Bone marrow (tissue), 2 donors: ENCODE measurements around the gene ASAP2.

Source experiments
- DNase-seq, 2 donors: peaks; one replicate each; lab custom pipeline; 2025; lab: John Stamatoyannopoulos, UW

ASAP2 gene

GRCh38 chr2:9297156-9297555 lies 90.5 kb downstream of the ASAP2 start:
- no peak for DNase-seq

GRCh38 chr2:9297807-9298206 lies 91.2 kb downstream of the ASAP2 start:
- DNase-seq: no peak

- no peak for DNase-seq
Observed at GRCh38 chr2:9298583-9298982, 92.0 kb downstream of the ASAP2 start.

GRCh38 chr2:9299161-9300100 lies 92.8 kb downstream of the ASAP2 start:
- DNase-seq: no peak

GRCh38 chr2:9300214-9300613 lies 93.6 kb downstream of the ASAP2 start:
- no peak for DNase-seq

GRCh38 chr2:9300829-9301453 lies 94.3 kb downstream of the ASAP2 start:
- no peak for DNase-seq

GRCh38 chr2:9302755-9303154 lies 96.1 kb downstream of the ASAP2 start:
- no peak for DNase-seq

- DNase-seq: no peak
Observed at GRCh38 chr2:9303528-9304225, 97.1 kb downstream of the ASAP2 start.

GRCh38 chr2:9306911-9307310 lies 100.3 kb downstream of the ASAP2 start:
- no peak for DNase-seq

- no peak for DNase-seq
Observed at GRCh38 chr2:9307535-9307934, 100.9 kb downstream of the ASAP2 start.

- DNase-seq: no peak
Observed at GRCh38 chr2:9308186-9308955, 101.8 kb downstream of the ASAP2 start.

GRCh38 chr2:9309147-9309546 lies 102.5 kb downstream of the ASAP2 start:
- DNase-seq: no peak

GRCh38 chr2:9310377-9310776 lies 103.8 kb downstream of the ASAP2 start:
- no peak for DNase-seq

GRCh38 chr2:9310798-9311197 lies 104.2 kb downstream of the ASAP2 start:
- no peak for DNase-seq

- DNase-seq: no peak
Observed at GRCh38 chr2:9311488-9311887, 104.9 kb downstream of the ASAP2 start.

GRCh38 chr2:9312591-9312990 lies 106.0 kb downstream of the ASAP2 start:
- DNase-seq: no peak

GRCh38 chr2:9313443-9313842 lies 106.8 kb downstream of the ASAP2 start:
- DNase-seq: no peak

GRCh38 chr2:9315280-9315847 lies 108.8 kb downstream of the ASAP2 start:
- DNase-seq: no peak

GRCh38 chr2:9317559-9317958 lies 110.9 kb downstream of the ASAP2 start:
- DNase-seq: no peak

GRCh38 chr2:9318461-9319337 lies 112.1 kb downstream of the ASAP2 start:
- DNase-seq: no peak

- DNase-seq: no peak
Observed at GRCh38 chr2:9319338-9319715, 112.7 kb downstream of the ASAP2 start.
